Measurements from ENCODE around the gene STN1.
A peak's percentile ranks its signal among the peaks of the same experiment; 100 is the strongest.

The STN1 gene

GRCh38 chr10:103929381-103929921 lies 11.5 kb upstream of the STN1 start:
- DNase-seq (ENCODE audit: low read depth in 1 of 2, low spot score in 1 of 2) = no peak

- no peak for DNase-seq (ENCODE audit: low read depth in 1 of 2, low spot score in 1 of 2)
These were observed 10.8 kb upstream of the STN1 start for GRCh38 chr10:103928784-103929183.

- DNase-seq (ENCODE audit: low read depth in 1 of 2, low spot score in 1 of 2) = no peak
These were observed 8.8 kb upstream of the STN1 start for GRCh38 chr10:103926722-103927319.

- no peak for DNase-seq (ENCODE audit: low read depth in 1 of 2, low spot score in 1 of 2)
These were observed 7.6 kb upstream of the STN1 start for GRCh38 chr10:103925591-103925990.

GRCh38 chr10:103923502-103923901 lies 5.5 kb upstream of the STN1 start:
- DNase-seq (ENCODE audit: low read depth in 1 of 2, low spot score in 1 of 2) = no peak

GRCh38 chr10:103922659-103923058 lies 4.7 kb upstream of the STN1 start:
- no peak for DNase-seq (ENCODE audit: low read depth in 1 of 2, low spot score in 1 of 2)

- DNase-seq (ENCODE audit: low read depth in 1 of 2, low spot score in 1 of 2) = no peak
These were observed 3.8 kb upstream of the STN1 start for GRCh38 chr10:103921750-103922195.

- no peak for DNase-seq (ENCODE audit: low read depth in 1 of 2, low spot score in 1 of 2)
These were observed 3.3 kb upstream of the STN1 start for GRCh38 chr10:103921248-103921647.

GRCh38 chr10:103919648-103920025 lies 1.7 kb upstream of the STN1 start:
- no peak for DNase-seq (ENCODE audit: low read depth in 1 of 2, low spot score in 1 of 2)

GRCh38 chr10:103917302-103918052 lies 507 bp downstream of the STN1 start:
- DNase-seq (ENCODE audit: low read depth in 1 of 2, low spot score in 1 of 2) = peak in 1 of 2 donors; percentile 12

- no peak for DNase-seq (ENCODE audit: low read depth in 1 of 2, low spot score in 1 of 2)
These were observed 1.1 kb downstream of the STN1 start for GRCh38 chr10:103916876-103917275.

- DNase-seq (ENCODE audit: low read depth in 1 of 2, low spot score in 1 of 2) = no peak
These were observed 1.7 kb downstream of the STN1 start for GRCh38 chr10:103916254-103916653.

- no peak for DNase-seq (ENCODE audit: low read depth in 1 of 2, low spot score in 1 of 2)
These were observed 2.2 kb downstream of the STN1 start for GRCh38 chr10:103915796-103916195.

GRCh38 chr10:103912759-103913158 lies 5.2 kb downstream of the STN1 start:
- DNase-seq (ENCODE audit: low read depth in 1 of 2, low spot score in 1 of 2) = no peak

- no peak for DNase-seq (ENCODE audit: low read depth in 1 of 2, low spot score in 1 of 2)
These were observed 6.9 kb downstream of the STN1 start for GRCh38 chr10:103911021-103911459.

GRCh38 chr10:103910442-103911012 lies 7.5 kb downstream of the STN1 start:
- DNase-seq (ENCODE audit: low read depth in 1 of 2, low spot score in 1 of 2) = no peak

- DNase-seq (ENCODE audit: low read depth in 1 of 2, low spot score in 1 of 2) = no peak
These were observed 12.5 kb downstream of the STN1 start for GRCh38 chr10:103905441-103905840.

GRCh38 chr10:103901299-103901698 lies 16.7 kb downstream of the STN1 start:
- no peak for DNase-seq (ENCODE audit: low read depth in 1 of 2, low spot score in 1 of 2)

- no peak for DNase-seq (ENCODE audit: low read depth in 1 of 2, low spot score in 1 of 2)
These were observed 18.7 kb downstream of the STN1 start for GRCh38 chr10:103899312-103899711.

- DNase-seq (ENCODE audit: low read depth in 1 of 2, low spot score in 1 of 2) = no peak
These were observed 20.7 kb downstream of the STN1 start for GRCh38 chr10:103897241-103897774.

GRCh38 chr10:103896225-103896624 lies 21.8 kb downstream of the STN1 start:
- DNase-seq (ENCODE audit: low read depth in 1 of 2, low spot score in 1 of 2) = no peak
